Measurements from ENCODE around the gene TSEN2.
A peak's percentile ranks its signal among the peaks of the same experiment; 100 is the strongest.

Gene TSEN2

GRCh38 chr3:12557473-12558100 is 73.3 kb downstream of the TSEN2 start:
- no peak for DNase-seq

GRCh38 chr3:12558706-12559105 is 74.4 kb downstream of the TSEN2 start:
- DNase-seq: no peak

- DNase-seq: no peak
Observed at GRCh38 chr3:12559520-12559919, 75.2 kb downstream of the TSEN2 start.

- peak in 2 of 6 experiments; percentile 5 to 13 for DNase-seq
Observed at GRCh38 chr3:12560505-12561190, 76.4 kb downstream of the TSEN2 start.

GRCh38 chr3:12561397-12561796 is 77.1 kb downstream of the TSEN2 start:
- DNase-seq: no peak

GRCh38 chr3:12562451-12562850 is 78.2 kb downstream of the TSEN2 start:
- DNase-seq: no peak

- no peak for DNase-seq
Observed at GRCh38 chr3:12566976-12567375, 82.7 kb downstream of the TSEN2 start.

GRCh38 chr3:12568747-12569146 is 84.5 kb downstream of the TSEN2 start:
- no peak for DNase-seq

GRCh38 chr3:12569836-12570235 is 85.6 kb downstream of the TSEN2 start:
- DNase-seq: no peak

- DNase-seq: no peak
Observed at GRCh38 chr3:12571986-12572385, 87.7 kb downstream of the TSEN2 start.

GRCh38 chr3:12574131-12574530 is 89.9 kb downstream of the TSEN2 start:
- no peak for DNase-seq

GRCh38 chr3:12574661-12575060 is 90.4 kb downstream of the TSEN2 start:
- DNase-seq: no peak

GRCh38 chr3:12577379-12577778 is 93.1 kb downstream of the TSEN2 start:
- no peak for DNase-seq

GRCh38 chr3:12578742-12579141 is 94.5 kb downstream of the TSEN2 start:
- DNase-seq: no peak

- no peak for DNase-seq
Observed at GRCh38 chr3:12579456-12579855, 95.2 kb downstream of the TSEN2 start.

GRCh38 chr3:12579905-12580304 is 95.6 kb downstream of the TSEN2 start:
- no peak for DNase-seq

- no peak for DNase-seq
Observed at GRCh38 chr3:12582730-12583129, 98.5 kb downstream of the TSEN2 start.
